ENCODE measurements around the gene PCDHA1. TPM values are rescaled to one million over a fixed set of nuclear protein-coding genes. Genes with fewer than 3 reads are reported as not detected.

PCDHA1 gene
- polyA plus RNA-seq, 1 of the 3 experiments (the other 2 are of a cell fraction) = 0.16 TPM

GRCh38 chr5:141051521-141051866 lies 265.6 kb downstream of the PCDHA1 start:
- peaks cover 0 to 8% of the 10 kb centered on the region in 2 experiments; a peak in 1 of 4 replicates for H3K4me1 ChIP-seq (ENCODE audit: control insufficient read depth in 1 of 2, insufficient read depth in 2 of 2, low read depth in 1 of 2, low read length in 1 of 2)
- H2AFZ ChIP-seq (ENCODE audit: low read depth) = no peak overlapping the region
- no peak overlapping the region for H3K9ac ChIP-seq
- H3K4me2 ChIP-seq = peak overlapping the region; percentile 62
- H3K27ac ChIP-seq (ENCODE audit: low read depth in 2 of 2, low read length in 1 of 2) = no peak overlapping the region
- POLR2A ChIA-PET = interaction anchor here (1.1 kb wide), 1 partner anchor 210 kb away, joined by 3 read pairs; no protein-coding TSS in a partner anchor
- peak; percentile 17 for DNase-seq
- H3K79me2 ChIP-seq (ENCODE audit: insufficient read depth) = no peaks in the 10 kb centered on the region
- H3K27me3 ChIP-seq (ENCODE audit: insufficient read depth) = no peaks in the 10 kb centered on the region
- no peaks in the 10 kb centered on the region for H3K9me2 ChIP-seq
- no peaks in the 10 kb centered on the region for H3K36me3 ChIP-seq (replicated peaks in 1 of 2; ENCODE audit: control insufficient read depth in 1 of 2, insufficient read depth in 2 of 2, low read length in 1 of 2)
- 23% methylated on average over 19 of the region's 19 CpGs for WGBS (ENCODE audit: low lambda C conversion rate)
- H3K4me3 ChIP-seq (ENCODE audit: low read depth in 2 of 2, low read length in 1 of 2) = peak overlapping the region; percentile 47 to 60
- CTCF ChIA-PET = interaction anchor here (0.9 to 9.1 kb wide), 8 partner anchors 11 to 513 kb away, joined by 3 to 103 read pairs (median 4); partner anchors contain the start of genes PCDHA12, PCDHA4, PCDHA8 and PCDHB16
- H3F3A ChIP-seq (replicated peaks; ENCODE audit: insufficient read depth) = no peaks in the 10 kb centered on the region
- H3K9me3 ChIP-seq = no peaks in the 10 kb centered on the region
- no peaks in the 10 kb centered on the region for H4K20me1 ChIP-seq (ENCODE audit: insufficient read depth)
- no peak for TF ChIP-seq PBX3 (IDR thresholded peaks at IDR 0.05)
- TF ChIP-seq ZBTB33 (IDR thresholded peaks at IDR 0.05; ENCODE audit: borderline replicate concordance, low read depth) = no peak
- no peak for TF ChIP-seq RCOR1 (IDR thresholded peaks at IDR 0.05; ENCODE audit: low read length)
- TF ChIP-seq, protein P1, sequence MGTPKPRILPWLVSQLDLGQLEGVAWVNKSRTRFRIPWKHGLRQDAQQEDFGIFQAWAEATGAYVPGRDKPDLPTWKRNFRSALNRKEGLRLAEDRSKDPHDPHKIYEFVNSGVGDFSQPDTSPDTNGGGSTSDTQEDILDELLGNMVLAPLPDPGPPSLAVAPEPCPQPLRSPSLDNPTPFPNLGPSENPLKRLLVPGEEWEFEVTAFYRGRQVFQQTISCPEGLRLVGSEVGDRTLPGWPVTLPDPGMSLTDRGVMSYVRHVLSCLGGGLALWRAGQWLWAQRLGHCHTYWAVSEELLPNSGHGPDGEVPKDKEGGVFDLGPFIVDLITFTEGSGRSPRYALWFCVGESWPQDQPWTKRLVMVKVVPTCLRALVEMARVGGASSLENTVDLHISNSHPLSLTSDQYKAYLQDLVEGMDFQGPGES (IDR thresholded peaks at IDR 0.05; ENCODE audit: low read depth, low read length) = no peak
- no peak for TF ChIP-seq SMC3 (IDR thresholded peaks at IDR 0.05; ENCODE audit: low read depth, low read length)
- no peak for TF ChIP-seq CTCF (IDR thresholded peaks at IDR 0.05)
- TF ChIP-seq POLR2AphosphoS5 (IDR thresholded peaks at IDR 0.05; ENCODE audit: low read depth, low read length) = no peak
- no peak for TF ChIP-seq SIN3A (IDR thresholded peaks at IDR 0.05; ENCODE audit: borderline replicate concordance, low read depth, low read length)
- no peak for TF ChIP-seq FOSL2 (IDR thresholded peaks at IDR 0.05; ENCODE audit: borderline replicate concordance, low read depth)
- TF ChIP-seq ELF1 (IDR thresholded peaks at IDR 0.05) = no peak
- TF ChIP-seq FOXJ3 (CRISPR knock-in tag; IDR thresholded peaks at IDR 0.05) = no peak
- no peak for TF ChIP-seq EZH2phosphoT487 (IDR thresholded peaks at IDR 0.05; ENCODE audit: borderline replicate concordance, low read depth)
- no peak for TF ChIP-seq RFX5 (IDR thresholded peaks at IDR 0.05; ENCODE audit: low read length)
- no peak for TF ChIP-seq NFIC (IDR thresholded peaks at IDR 0.05; ENCODE audit: borderline replicate concordance)
- TF ChIP-seq RAD21 (IDR thresholded peaks at IDR 0.05; ENCODE audit: low read length) = no peak
- no peak for TF ChIP-seq TAF1 (IDR thresholded peaks at IDR 0.05; ENCODE audit: borderline replicate concordance, low read depth, low read length)
- no peak for TF ChIP-seq TEAD4 (IDR thresholded peaks at IDR 0.05; ENCODE audit: borderline replicate concordance, insufficient read depth)
- no peak for TF ChIP-seq MXI1 (IDR thresholded peaks at IDR 0.05; ENCODE audit: low read depth, low read length)
- TF ChIP-seq YY1 (IDR thresholded peaks at IDR 0.05; ENCODE audit: low read depth) = no peak
- no peak for TF ChIP-seq FOXM1 (IDR thresholded peaks at IDR 0.05; ENCODE audit: low read depth)

Small RNA genes lying within 50 kb of the gene (small RNA-seq; reads per million reads assigned to genes)
- gene AC010223.1 = 0 reads per million in 7 experiments

Other genes starting within 250 kb of the PCDHA1 start
- 1.1 and 1.2 TPM in 2 replicates for gene EIF4EBP3, start 238.5 kb upstream of the PCDHA1 start, polyA plus RNA-seq (2012; rRNA removed)
- gene SRA1, start 228.7 kb upstream of the PCDHA1 start, polyA plus RNA-seq (2012; rRNA removed) = 35.9 and 37.8 TPM in 2 replicates
- 36.0 and 54.5 TPM in 2 replicates for gene APBB3, start 221.5 kb upstream of the PCDHA1 start, polyA plus RNA-seq (2012; rRNA removed)
- gene SLC35A4, start 221.3 kb upstream of the PCDHA1 start, polyA plus RNA-seq (2012; rRNA removed) = 56.2 and 74.9 TPM in 2 replicates
- 0.12 and 0.19 TPM in 2 replicates for gene CD14, start 153.0 kb upstream of the PCDHA1 start, polyA plus RNA-seq (2012; rRNA removed)
- gene TMCO6, start 146.7 kb upstream of the PCDHA1 start, polyA plus RNA-seq (2012; rRNA removed) = 27.7 and 31.7 TPM in 2 replicates
- gene NDUFA2, start 138.5 kb upstream of the PCDHA1 start, polyA plus RNA-seq (2012; rRNA removed) = 202 and 211 TPM in 2 replicates
- gene IK, start 138.3 kb upstream of the PCDHA1 start, polyA plus RNA-seq (2012; rRNA removed) = 105 and 113 TPM in 2 replicates
- gene WDR55, start 121.2 kb upstream of the PCDHA1 start, polyA plus RNA-seq (2012; rRNA removed) = 28.3 and 32.7 TPM in 2 replicates
- gene DND1, start 112.6 kb upstream of the PCDHA1 start, polyA plus RNA-seq (2012; rRNA removed) = 1.2 and 2.1 TPM in 2 replicates
- 124 and 135 TPM in 2 replicates for gene HARS1, start 94.8 kb upstream of the PCDHA1 start, polyA plus RNA-seq (2012; rRNA removed)
- 40.8 and 54.5 TPM in 2 replicates for gene HARS2, start 94.7 kb upstream of the PCDHA1 start, polyA plus RNA-seq (2012; rRNA removed)
- 30.9 and 42.2 TPM in 2 replicates for gene ZMAT2, start 85.7 kb upstream of the PCDHA1 start, polyA plus RNA-seq (2012; rRNA removed)
- gene PCDHA2, start 8.7 kb downstream of the PCDHA1 start, polyA plus RNA-seq (2012; rRNA removed) = not detected in 2 replicates
- gene PCDHA3, start 14.9 kb downstream of the PCDHA1 start, polyA plus RNA-seq (2012; rRNA removed) = 0.02 TPM in 1 of 2 replicates, not detected in the other
- 1.2 and 1.4 TPM in 2 replicates for gene PCDHA4, start 20.9 kb downstream of the PCDHA1 start, polyA plus RNA-seq (2012; rRNA removed)
- gene PCDHA5, start 35.5 kb downstream of the PCDHA1 start, polyA plus RNA-seq (2012; rRNA removed) = 0.02 TPM in 2 replicates
- gene PCDHA6, start 41.8 kb downstream of the PCDHA1 start, polyA plus RNA-seq (2012; rRNA removed) = 0.02 and 0.03 TPM in 2 replicates
- 0.15 and 0.16 TPM in 2 replicates for gene PCDHA7, start 48.1 kb downstream of the PCDHA1 start, polyA plus RNA-seq (2012; rRNA removed)
- 0.54 and 0.63 TPM in 2 replicates for gene PCDHA8, start 55.0 kb downstream of the PCDHA1 start, polyA plus RNA-seq (2012; rRNA removed)
- gene PCDHA9, start 62.2 kb downstream of the PCDHA1 start, polyA plus RNA-seq (2012; rRNA removed) = 0.02 TPM in 2 replicates
- gene PCDHA10, start 69.8 kb downstream of the PCDHA1 start, polyA plus RNA-seq (2012; rRNA removed) = 0.02 TPM in 2 replicates
- not detected in 2 replicates for gene PCDHA11, start 82.8 kb downstream of the PCDHA1 start, polyA plus RNA-seq (2012; rRNA removed)
- 0.54 and 0.70 TPM in 2 replicates for gene PCDHA12, start 89.2 kb downstream of the PCDHA1 start, polyA plus RNA-seq (2012; rRNA removed)
- gene PCDHA13, start 96.0 kb downstream of the PCDHA1 start, polyA plus RNA-seq (2012; rRNA removed) = not detected in 2 replicates
- 0.08 and 0.21 TPM in 2 replicates for gene PCDHAC1, start 140.2 kb downstream of the PCDHA1 start, polyA plus RNA-seq (2012; rRNA removed)
- 0.39 and 0.76 TPM in 2 replicates for gene PCDHAC2, start 180.3 kb downstream of the PCDHA1 start, polyA plus RNA-seq (2012; rRNA removed)